Activated effector memory CD4-positive, alpha-beta T cell treated with Interleukin-2 at 50 U/mL for 16 hours (primary cell): ENCODE measurements around the gene CPT2.
A peak's percentile ranks its signal among the peaks of the same experiment; 100 is the strongest.

Experiments
- DNase-seq: peaks from one replicate; pipeline ENCODE4 v3.0.0-alpha.2; 2020

Gene CPT2

GRCh38 chr1:53196485-53197290, at the start of gene CPT2:
Gene CPT2 (plus strand): TSS chr1:53196824. CDS start chr1:53196944, 120 bp downstream.
- DNase-seq: peak; percentile 86

GRCh38 chr1:53147174-53147573, 49.5 kb upstream of the CPT2 start:
- DNase-seq: no peak

- DNase-seq: no peak
These were observed 48.5 kb upstream of the CPT2 start for GRCh38 chr1:53148123-53148522.

GRCh38 chr1:53153752-53154151, 42.9 kb upstream of the CPT2 start:
- DNase-seq: no peak

GRCh38 chr1:53154859-53155438, 41.7 kb upstream of the CPT2 start:
- no peak for DNase-seq

- no peak for DNase-seq
These were observed 41.1 kb upstream of the CPT2 start for GRCh38 chr1:53155534-53155933.

GRCh38 chr1:53155945-53156344, 40.7 kb upstream of the CPT2 start:
- DNase-seq: no peak

- no peak for DNase-seq
These were observed 39.8 kb upstream of the CPT2 start for GRCh38 chr1:53156783-53157182.

GRCh38 chr1:53158900-53159299, 37.7 kb upstream of the CPT2 start:
- no peak for DNase-seq

GRCh38 chr1:53160924-53161378, 35.7 kb upstream of the CPT2 start:
- no peak for DNase-seq

- no peak for DNase-seq
These were observed 34.0 kb upstream of the CPT2 start for GRCh38 chr1:53162621-53163020.

GRCh38 chr1:53163291-53163768, 33.3 kb upstream of the CPT2 start:
- no peak for DNase-seq

GRCh38 chr1:53165408-53165961, 31.1 kb upstream of the CPT2 start:
- DNase-seq: no peak

GRCh38 chr1:53166366-53166765, 30.3 kb upstream of the CPT2 start:
- no peak for DNase-seq

- no peak for DNase-seq
These were observed 29.7 kb upstream of the CPT2 start for GRCh38 chr1:53166912-53167311.

GRCh38 chr1:53172426-53173128, 24.0 kb upstream of the CPT2 start:
- DNase-seq: no peak

GRCh38 chr1:53174971-53175913, 21.4 kb upstream of the CPT2 start:
- no peak for DNase-seq

- no peak for DNase-seq
These were observed 20.0 kb upstream of the CPT2 start for GRCh38 chr1:53176452-53177208.

GRCh38 chr1:53180226-53180625, 16.4 kb upstream of the CPT2 start:
- no peak for DNase-seq

- DNase-seq: no peak
These were observed 15.7 kb upstream of the CPT2 start for GRCh38 chr1:53180951-53181350.

GRCh38 chr1:53182111-53182593, 14.5 kb upstream of the CPT2 start:
- peak; percentile 65 for DNase-seq
